Stimulated activated CD4-positive, alpha-beta T cell treated with anti-CD3 and anti-CD28 coated beads, Interleukin-2, amount 100 ng/mL, for 24 hours (primary cell): ENCODE results near the gene ZCCHC24.

Experiments
- DNase-seq, 2 donors: peaks; one replicate each; pipeline ENCODE4 v3.0.0-alpha.2; 2020

The ZCCHC24 gene

DNA sequence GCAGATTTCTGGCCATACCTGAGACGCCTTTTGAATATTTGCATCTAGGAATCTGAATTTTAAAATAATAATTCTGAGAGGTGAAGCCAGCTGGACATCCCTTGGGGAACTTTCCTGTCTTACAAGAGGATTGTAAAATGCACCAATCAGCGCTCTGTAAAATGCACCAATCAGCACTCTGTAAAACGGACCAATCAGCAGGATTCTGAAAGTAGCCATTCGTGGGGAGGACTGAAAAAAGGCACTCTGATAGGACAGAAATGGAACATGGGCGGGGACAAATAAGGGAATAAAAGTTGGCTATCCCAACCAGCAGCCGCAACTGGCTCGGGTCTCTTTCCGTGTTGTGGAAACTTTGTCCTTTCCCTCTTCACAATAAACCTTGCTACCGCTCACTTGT is 88.2 kb downstream of the ZCCHC24 start:
- no peak for DNase-seq

GRCh38 chr10:79356104-79356503 is 89.3 kb downstream of the ZCCHC24 start:
- DNase-seq: peak in 1 of 2 donors; percentile 17

GRCh38 chr10:79355420-79356017 is 89.9 kb downstream of the ZCCHC24 start:
- DNase-seq: peak in 1 of 2 donors; percentile 11

DNA sequence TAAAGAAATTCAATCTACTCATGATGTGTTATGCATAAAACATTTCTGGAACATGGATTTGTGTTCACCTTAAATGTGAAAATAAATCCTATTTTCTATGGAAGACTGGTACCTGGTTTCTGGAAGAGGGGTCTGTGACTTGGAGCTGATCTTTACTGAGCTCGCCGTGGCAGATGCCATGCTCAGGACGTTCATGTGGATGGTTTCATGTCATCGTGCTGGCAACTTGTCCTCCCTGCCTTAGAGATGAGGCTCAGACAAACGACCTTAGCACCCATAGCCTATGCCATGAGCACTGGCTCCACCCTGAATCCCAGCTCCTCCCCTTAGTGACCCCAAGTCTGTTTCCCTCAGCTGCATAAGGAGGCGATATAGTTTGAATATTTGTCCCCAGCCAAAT is 90.8 kb downstream of the ZCCHC24 start:
- DNase-seq: no peak

DNA sequence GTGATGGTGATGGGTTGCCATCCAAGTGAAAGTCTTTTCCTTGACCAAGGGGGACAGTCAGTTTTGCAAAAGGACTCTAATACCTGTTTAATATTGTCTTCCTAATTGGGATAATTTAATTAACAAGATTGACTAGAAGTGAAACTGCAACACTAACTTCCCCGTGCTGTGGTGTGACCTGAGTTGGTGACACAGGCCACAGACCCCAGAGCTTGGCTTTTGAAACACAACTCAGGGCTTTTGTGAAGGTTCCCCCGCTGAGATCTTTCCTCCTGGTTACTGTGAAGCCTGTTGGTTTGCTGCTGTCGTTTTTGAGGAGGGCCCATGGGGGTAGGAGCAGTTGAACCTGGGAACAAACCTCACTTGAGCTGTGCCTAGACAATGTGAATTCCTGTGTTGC is 91.3 kb downstream of the ZCCHC24 start:
- peak in 1 of 2 donors; percentile 10 for DNase-seq

DNA sequence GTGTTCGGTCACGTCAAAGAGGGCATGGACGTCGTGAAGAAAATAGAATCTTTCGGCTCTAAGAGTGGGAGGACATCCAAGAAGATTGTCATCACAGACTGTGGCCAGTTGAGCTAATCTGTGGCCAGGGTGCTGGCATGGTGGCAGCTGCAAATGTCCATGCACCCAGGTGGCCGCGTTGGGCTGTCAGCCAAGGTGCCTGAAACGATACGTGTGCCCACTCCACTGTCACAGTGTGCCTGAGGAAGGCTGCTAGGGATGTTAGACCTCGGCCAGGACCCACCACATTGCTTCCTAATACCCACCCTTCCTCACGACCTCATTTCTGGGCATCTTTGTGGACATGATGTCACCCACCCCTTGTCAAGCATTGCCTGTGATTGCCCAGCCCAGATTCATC is 91.7 kb downstream of the ZCCHC24 start:
- DNase-seq: no peak

DNA sequence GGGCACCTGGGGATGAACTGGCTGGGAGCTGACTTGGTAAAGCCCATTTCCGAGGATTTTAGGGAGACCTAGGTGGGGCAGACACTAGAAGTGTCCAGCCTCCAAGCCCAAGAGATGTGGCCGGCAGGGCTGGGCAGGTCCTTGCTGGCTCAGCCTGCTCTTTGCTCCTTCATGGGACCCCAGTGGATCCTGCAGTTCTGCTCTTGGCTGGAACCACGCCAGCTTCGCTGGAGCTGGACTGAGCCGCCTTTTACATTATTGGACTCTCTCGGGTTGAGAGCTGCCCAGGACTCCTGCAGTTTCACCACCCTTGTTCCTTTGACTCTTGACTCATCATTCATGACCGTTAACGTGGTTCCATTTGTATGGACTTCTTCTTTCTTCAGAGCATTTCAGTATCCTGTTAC is 92.4 kb downstream of the ZCCHC24 start:
- DNase-seq: peak in 1 of 2 donors; percentile 13

- DNase-seq: peak in 1 of 2 donors; percentile 16
Observed at GRCh38 chr10:79352035-79352877, 93.2 kb downstream of the ZCCHC24 start.

GRCh38 chr10:79351332-79351731 is 94.1 kb downstream of the ZCCHC24 start:
- DNase-seq: peak in 1 of 2 donors; percentile 15

DNA sequence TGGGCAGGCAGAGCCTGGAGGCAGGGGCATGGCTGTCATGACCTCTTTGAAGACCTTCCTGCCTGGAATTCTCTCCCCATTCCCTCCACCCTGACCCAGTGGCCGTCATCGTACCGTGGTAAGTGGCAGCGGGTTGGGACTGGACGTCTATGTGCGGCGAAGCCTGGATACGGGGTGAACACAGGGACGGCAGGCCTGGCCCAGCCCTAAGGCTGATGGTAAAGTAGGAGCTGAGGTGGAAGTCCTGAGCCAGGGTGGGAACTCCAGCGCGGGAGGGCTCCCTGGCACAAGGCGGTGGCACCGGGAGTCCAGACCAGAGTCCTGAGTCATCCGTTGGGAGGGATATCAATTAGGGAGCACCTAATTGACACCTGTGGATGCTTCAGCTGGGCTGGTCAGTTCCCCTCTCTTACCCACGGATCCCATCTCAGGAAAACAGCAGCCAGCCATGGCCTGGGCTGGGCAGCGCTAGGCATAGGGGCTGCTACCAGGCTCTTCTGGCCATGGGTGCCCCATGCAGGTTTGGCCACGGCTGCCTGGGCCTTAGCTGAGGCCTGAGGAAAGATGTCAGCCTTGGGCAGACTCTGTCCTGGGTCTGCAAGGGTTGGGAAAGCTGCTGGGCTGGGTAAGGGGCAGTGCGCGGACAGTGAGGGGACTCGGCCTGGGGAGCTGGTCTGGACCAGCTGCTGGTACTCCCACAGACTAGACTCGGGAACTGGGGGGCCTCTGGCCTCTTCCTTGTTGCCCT is 94.8 kb downstream of the ZCCHC24 start:
- DNase-seq: peak in 1 of 2 donors; percentile 14

GRCh38 chr10:79349766-79350406 is 95.5 kb downstream of the ZCCHC24 start:
- peak in 1 of 2 donors; percentile 16 for DNase-seq

GRCh38 chr10:79349072-79349491 is 96.3 kb downstream of the ZCCHC24 start:
- DNase-seq: peak in 1 of 2 donors; percentile 11

DNA sequence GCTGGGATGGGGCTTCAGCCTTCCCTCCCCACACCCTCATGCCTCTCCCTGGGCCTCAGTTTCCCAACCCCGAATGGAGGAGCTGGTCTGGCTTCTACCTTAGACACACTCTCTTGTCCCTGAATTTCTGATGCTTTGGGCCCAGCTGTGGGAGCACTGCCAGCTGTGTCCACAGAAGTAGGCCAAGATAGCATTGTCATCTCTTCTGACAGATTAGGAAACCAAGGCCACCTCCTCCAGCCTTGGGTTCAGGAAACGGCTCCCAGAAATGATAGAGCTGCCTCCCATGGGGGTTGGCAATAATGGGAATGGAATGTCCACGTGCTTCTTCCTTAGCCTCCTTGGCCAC is 96.8 kb downstream of the ZCCHC24 start:
- DNase-seq: peak in 1 of 2 donors; percentile 15

- peak; percentile 79 to 83 for DNase-seq
Observed at GRCh38 chr10:79347894-79348639, 97.4 kb downstream of the ZCCHC24 start.

DNA sequence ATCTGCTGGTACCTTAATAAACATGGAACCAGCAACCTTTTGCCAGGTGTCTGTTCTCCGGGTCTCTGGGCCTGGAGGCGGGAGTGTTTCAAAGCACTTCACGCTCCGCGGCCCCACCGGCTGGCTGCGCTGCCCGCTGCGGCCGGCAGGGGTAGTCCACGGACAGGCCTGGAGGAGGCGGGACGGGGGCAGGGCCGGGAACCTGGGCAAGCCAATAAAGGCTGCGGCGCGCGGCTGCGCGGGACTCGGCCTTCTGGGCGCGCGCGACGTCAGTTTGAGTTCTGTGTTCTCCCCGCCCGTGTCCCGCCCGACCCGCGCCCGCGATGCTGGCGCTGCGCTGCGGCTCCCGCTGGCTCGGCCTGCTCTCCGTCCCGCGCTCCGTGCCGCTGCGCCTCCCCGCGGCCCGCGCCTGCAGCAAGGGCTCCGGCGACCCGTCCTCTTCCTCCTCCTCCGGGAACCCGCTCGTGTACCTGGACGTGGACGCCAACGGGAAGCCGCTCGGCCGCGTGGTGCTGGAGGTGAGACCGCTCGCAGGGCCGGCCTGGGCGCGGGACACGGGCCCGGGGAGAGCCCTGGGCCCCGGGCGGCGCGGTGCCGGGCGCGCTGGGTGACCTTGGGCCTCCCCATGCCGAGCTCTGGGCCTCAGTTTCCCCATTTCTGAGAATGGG is 98.1 kb downstream of the ZCCHC24 start, which contains the start of gene PPIF:
PPIF (plus strand) TSS at position 244 of the 668 bp plus-strand sequence; CDS start at position 324, 80 bp downstream.
- DNase-seq: peak; percentile 94 to 96

- DNase-seq: peak in 1 of 2 donors; percentile 18
Observed at GRCh38 chr10:79346388-79347225, 98.8 kb downstream of the ZCCHC24 start.

DNA sequence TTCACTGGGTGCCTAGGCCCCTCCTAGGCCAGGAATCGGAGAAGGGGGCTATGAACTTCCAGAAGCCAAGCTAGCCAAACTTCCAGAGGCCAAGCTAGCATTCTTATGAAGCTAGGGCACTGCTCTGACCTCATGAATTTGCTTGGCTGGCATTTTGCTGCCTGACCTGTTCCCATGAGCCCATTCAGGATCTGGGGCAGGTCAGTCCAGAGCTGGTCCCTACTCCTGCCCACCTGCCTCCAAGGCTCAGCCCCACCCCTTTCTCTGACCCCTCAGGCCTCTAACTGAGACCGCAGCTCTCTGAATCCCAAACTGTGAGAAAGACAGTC is 99.4 kb downstream of the ZCCHC24 start:
- DNase-seq: no peak

DNA sequence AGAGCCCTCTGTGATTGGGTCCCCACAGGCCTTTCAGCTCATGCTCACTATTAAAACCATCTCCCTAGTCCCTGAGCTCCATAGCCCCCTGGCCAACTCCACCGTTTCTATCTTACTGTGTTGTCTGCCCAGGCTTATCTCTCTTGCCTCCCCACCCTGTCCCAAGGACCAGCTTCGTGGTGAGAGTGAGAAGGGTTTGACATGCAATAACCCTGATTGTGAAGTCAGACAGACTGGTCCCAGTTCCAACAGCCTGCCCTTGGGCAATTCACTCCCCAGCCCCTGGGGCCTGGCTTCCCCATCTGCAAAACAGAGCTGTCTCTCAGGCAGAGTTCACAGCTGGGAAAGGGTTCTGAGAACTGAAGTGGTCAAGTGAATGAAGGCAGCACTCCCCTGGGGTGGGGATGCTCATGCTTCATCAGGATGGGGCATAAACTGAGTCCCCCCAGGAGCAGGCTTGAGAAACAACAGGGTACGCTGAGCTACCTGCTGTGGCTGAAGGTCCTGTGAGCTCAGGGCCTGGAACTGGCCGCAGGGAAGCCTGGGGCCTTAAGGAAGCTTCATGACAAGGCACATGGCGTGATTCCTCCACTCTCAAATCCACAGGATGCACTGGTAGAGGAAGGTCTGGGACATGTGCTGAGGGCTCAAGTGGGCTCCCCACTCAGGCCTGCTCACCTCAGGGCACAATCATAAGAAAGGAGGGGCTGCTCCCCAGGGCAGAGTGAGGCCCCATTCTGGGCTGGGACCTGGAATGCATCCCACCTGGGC is 100.0 kb downstream of the ZCCHC24 start:
- DNase-seq: peak in 1 of 2 donors; percentile 14

DNA sequence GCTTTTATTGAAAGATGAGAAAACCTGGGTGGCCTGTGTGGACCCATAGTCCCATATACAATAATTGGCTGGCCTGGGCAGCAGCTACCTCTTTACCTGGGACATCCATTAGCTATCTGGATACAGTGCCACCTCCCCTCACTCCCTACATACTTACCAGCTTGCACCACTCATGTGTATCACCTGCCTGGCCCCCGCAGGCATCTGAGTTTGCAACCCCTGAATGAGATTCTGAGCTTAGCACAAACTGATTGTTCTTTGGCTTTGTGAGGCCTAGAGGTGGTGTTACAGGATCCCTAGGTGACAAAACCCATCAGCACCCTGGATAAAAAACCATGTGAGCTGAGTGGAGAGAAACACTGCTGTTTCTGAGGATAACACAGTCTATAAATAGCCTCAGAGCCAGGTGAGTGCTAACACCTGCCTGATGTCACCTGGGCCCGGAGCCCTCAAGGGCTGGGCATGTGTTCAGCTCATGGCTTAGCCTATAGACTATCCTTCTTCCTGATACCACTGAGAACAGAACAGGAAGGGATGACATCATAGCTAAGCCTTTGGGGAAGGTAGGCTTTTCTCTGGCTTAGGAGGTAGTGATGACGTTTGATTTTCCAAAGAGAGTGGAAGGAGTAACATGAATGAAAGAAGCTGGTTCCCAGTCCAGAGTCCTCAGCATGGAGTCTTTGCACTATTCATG is 100.8 kb downstream of the ZCCHC24 start:
- peak in 1 of 2 donors; percentile 13 for DNase-seq
